Measurements from ENCODE around the gene AGAP2. TPM values are rescaled to one million over a fixed set of nuclear protein-coding genes. Genes with fewer than 3 reads are reported as not detected.
A peak's percentile ranks its signal among the peaks of the same experiment; 100 is the strongest.

AGAP2 gene
- total and polyA plus RNA-seq, 4 donors: 0.18 to 3.6 (median 1.8) TPM

GRCh38 chr12:57730336-57731067 lies 8.0 kb downstream of the AGAP2 start:
- H3K9me3 ChIP-seq (ENCODE audit: control insufficient read depth, low read length): no peaks in the 10 kb centered on the region
- H3K4me1 ChIP-seq (ENCODE audit: control insufficient read depth in 1 of 2, insufficient read depth in 2 of 2, low read length in 2 of 2): no peaks in the 10 kb centered on the region
- DNase-seq (no peak), ATAC-seq (ENCODE audit: low FRiP score) (no peak)
- H3K27ac ChIP-seq (ENCODE audit: low read depth in 1 of 2, low read length in 2 of 2): no peak overlapping the region
- intact Hi-C loops (cut with DNase I): no loop called here
- H3K27me3 ChIP-seq (ENCODE audit: control insufficient read depth in 1 of 2, insufficient read depth in 2 of 2, low read length in 1 of 2): no peaks in the 10 kb centered on the region
- WGBS, 2 donors: 76 to 78% methylated on average over 13 of the region's 13 CpGs
- no peaks in the 10 kb centered on the region for H3K36me3 ChIP-seq (ENCODE audit: control insufficient read depth in 1 of 2, insufficient read depth in 2 of 2, low read length in 1 of 2)
- no peak overlapping the region for H3K4me3 ChIP-seq (ENCODE audit: low read length in 2 of 2)

DNA sequence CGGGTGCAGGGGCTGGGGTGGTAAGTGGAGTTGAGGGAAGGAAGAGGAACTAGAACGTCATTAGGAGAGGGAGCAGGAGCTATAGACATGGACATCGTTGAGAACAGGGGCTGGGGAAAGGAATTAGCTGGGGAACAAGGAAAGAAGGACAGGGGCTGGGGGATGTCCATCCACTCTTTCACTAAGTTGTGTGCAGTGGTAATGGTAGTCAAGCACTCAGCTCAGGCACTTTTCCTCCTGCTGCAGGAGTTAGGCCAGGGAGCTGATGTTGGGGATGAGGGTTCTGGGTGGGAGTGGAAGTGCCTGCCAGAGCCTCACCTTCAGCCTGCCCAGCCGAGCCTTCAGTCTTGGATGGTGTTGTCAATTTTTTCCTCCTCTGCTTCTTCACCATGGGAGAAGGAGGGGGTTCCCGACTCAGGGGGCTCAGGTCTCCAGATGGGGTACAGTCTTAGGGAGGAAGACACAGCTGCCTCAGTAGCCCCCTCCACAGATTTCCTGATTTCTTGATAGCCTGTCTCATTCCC lies 9.2 kb downstream of the AGAP2 start:
- 41 to 49% methylated on average over 5 of the region's 5 CpGs for WGBS, 2 donors
- no peaks in the 10 kb centered on the region for H3K9me3 ChIP-seq (ENCODE audit: control insufficient read depth, low read length)
- no peak overlapping the region for H3K27ac ChIP-seq (ENCODE audit: low read depth in 1 of 2, low read length in 2 of 2)
- no peaks in the 10 kb centered on the region for H3K36me3 ChIP-seq (ENCODE audit: control insufficient read depth in 1 of 2, insufficient read depth in 2 of 2, low read length in 1 of 2)
- H3K27me3 ChIP-seq (ENCODE audit: control insufficient read depth in 1 of 2, insufficient read depth in 2 of 2, low read length in 1 of 2): no peaks in the 10 kb centered on the region
- no peak for DNase-seq
- intact Hi-C loops (cut with DNase I): no loop called here
- no peaks in the 10 kb centered on the region for H3K4me1 ChIP-seq (ENCODE audit: control insufficient read depth in 1 of 2, insufficient read depth in 2 of 2, low read length in 2 of 2)
- no peak overlapping the region for H3K4me3 ChIP-seq (ENCODE audit: low read length in 2 of 2)
- no peak for ATAC-seq (ENCODE audit: low FRiP score)

GRCh38 chr12:57727758-57728395 lies 10.7 kb downstream of the AGAP2 start:
- no peaks in the 10 kb centered on the region for H3K4me1 ChIP-seq (ENCODE audit: control insufficient read depth in 1 of 2, insufficient read depth in 2 of 2, low read length in 2 of 2)
- no peak for DNase-seq
- no peak for ATAC-seq (ENCODE audit: low FRiP score)
- H3K4me3 ChIP-seq (ENCODE audit: low read length in 2 of 2): no peak overlapping the region
- H3K9me3 ChIP-seq (ENCODE audit: control insufficient read depth, low read length): no peaks in the 10 kb centered on the region
- 32 to 36% methylated on average over 21 of the region's 21 CpGs for WGBS, 2 donors
- no peak overlapping the region for H3K27ac ChIP-seq (ENCODE audit: low read depth in 1 of 2, low read length in 2 of 2)
- intact Hi-C loops (cut with DNase I): no loop called here
- H3K27me3 ChIP-seq (ENCODE audit: control insufficient read depth in 1 of 2, insufficient read depth in 2 of 2, low read length in 1 of 2): no peaks in the 10 kb centered on the region
- H3K36me3 ChIP-seq (ENCODE audit: control insufficient read depth in 1 of 2, insufficient read depth in 2 of 2, low read length in 1 of 2): no peaks in the 10 kb centered on the region

DNA sequence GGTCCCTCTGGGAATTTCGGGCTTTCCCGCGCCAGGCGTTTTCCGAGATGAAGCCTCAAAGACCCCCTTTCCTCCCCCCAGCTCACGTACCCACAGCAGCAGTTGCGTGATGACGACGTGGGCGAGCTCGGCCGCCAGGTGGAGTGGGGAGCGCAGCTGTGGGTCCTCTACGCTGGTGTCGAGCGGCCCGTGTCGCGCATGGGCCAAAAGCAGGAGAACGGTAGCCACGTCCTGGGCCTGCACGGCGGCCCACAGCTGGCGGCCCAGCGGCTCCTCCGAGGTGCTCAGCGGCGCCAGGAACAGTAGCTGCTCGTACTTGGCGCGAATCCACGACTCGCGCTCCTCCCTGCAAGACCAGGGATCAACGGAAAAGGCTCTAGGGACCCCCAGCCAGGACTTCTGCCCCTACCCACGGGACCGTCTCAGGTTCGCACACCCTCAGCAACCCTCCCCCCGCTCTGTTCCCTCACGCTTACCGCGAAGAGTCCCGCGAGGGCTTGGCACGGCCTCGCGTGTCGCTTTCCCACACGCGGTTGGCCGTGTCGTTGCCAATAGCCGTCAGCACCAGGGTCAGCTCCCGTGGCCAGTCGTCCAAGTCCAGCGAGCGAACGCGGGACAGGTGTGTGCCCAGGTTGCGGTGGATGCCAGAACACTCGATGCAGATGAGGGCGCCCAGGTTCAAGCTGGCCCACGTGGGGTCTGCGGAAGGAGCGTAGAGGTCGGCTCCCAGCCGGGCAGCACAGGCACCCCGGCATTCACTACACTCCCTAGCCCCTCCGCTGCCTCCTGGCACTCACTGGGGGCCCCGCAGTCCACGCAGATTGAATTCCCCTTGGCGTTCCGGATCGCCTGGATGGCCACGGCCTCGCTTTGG lies 11.4 kb downstream of the AGAP2 start:
- Histone ChIP-seq H3K4me1 (ENCODE audit: control insufficient read depth in 1 of 2, insufficient read depth in 2 of 2, low read length in 2 of 2) (no peaks in the 10 kb centered on the region), H3K9me3 (ENCODE audit: control insufficient read depth, low read length) (no peaks in the 10 kb centered on the region), H3K27me3 (ENCODE audit: control insufficient read depth in 1 of 2, insufficient read depth in 2 of 2, low read length in 1 of 2) (no peaks in the 10 kb centered on the region), H3K36me3 (ENCODE audit: control insufficient read depth in 1 of 2, insufficient read depth in 2 of 2, low read length in 1 of 2) (no peaks in the 10 kb centered on the region), H3K27ac (ENCODE audit: low read depth in 1 of 2, low read length in 2 of 2) (no peak overlapping the region), H3K4me3 (ENCODE audit: low read length in 2 of 2) (peak overlapping the region in 1 of 2 donors; percentile 34)
- 10 to 12% methylated on average over 76 of the region's 76 CpGs for WGBS, 2 donors
- intact Hi-C loops (cut with DNase I): no loop called here
- DNase-seq: peak; percentile 66 to 83
- ATAC-seq (ENCODE audit: low FRiP score): peak; percentile 15

- Histone ChIP-seq H3K4me1 (ENCODE audit: control insufficient read depth in 1 of 2, insufficient read depth in 2 of 2, low read length in 2 of 2) (no peaks in the 10 kb centered on the region), H3K36me3 (ENCODE audit: control insufficient read depth in 1 of 2, insufficient read depth in 2 of 2, low read length in 1 of 2) (no peaks in the 10 kb centered on the region), H3K27ac (ENCODE audit: low read depth in 1 of 2, low read length in 2 of 2) (no peak overlapping the region), H3K27me3 (ENCODE audit: control insufficient read depth in 1 of 2, insufficient read depth in 2 of 2, low read length in 1 of 2) (no peaks in the 10 kb centered on the region), H3K9me3 (ENCODE audit: control insufficient read depth, low read length) (no peaks in the 10 kb centered on the region), H3K4me3 (ENCODE audit: low read length in 2 of 2) (peak overlapping the region in 1 of 2 donors; percentile 34)
- ATAC-seq (ENCODE audit: low FRiP score) (peak; percentile 76), DNase-seq (peak; percentile 81 to 91)
- 1 to 6% methylated on average over 65 to 79 of the region's 79 CpGs for WGBS, 2 donors
- intact Hi-C loops (cut with DNase I): no loop called here
Measured at GRCh38 chr12:57726151-57726883, 12.2 kb downstream of the AGAP2 start.

DNA sequence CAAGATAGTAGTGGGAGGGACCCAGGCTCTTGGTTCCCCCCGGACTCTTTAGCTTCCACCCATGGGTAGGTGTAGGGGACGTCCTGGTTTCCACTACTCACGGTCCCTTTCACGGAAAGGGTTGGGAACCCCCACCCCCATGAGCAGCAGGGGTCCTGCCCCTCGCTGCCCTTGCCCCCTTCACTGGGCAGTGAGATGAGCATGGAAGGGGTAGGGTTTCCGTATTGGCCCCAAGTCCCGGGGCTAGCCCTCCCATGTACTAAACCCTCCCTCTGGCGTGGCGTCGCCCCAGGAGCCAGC lies 12.7 kb downstream of the AGAP2 start:
- Histone ChIP-seq H3K9me3 (ENCODE audit: control insufficient read depth, low read length) (no peaks in the 10 kb centered on the region), H3K27me3 (ENCODE audit: control insufficient read depth in 1 of 2, insufficient read depth in 2 of 2, low read length in 1 of 2) (no peaks in the 10 kb centered on the region), H3K36me3 (ENCODE audit: control insufficient read depth in 1 of 2, insufficient read depth in 2 of 2, low read length in 1 of 2) (peaks cover 0 to 2% of the 10 kb centered on the region in 2 donors), H3K4me3 (ENCODE audit: low read length in 2 of 2) (peak overlapping the region in 1 of 2 donors; percentile 34), H3K27ac (ENCODE audit: low read depth in 1 of 2, low read length in 2 of 2) (no peak overlapping the region), H3K4me1 (ENCODE audit: control insufficient read depth in 1 of 2, insufficient read depth in 2 of 2, low read length in 2 of 2) (no peaks in the 10 kb centered on the region)
- no peak for DNase-seq
- intact Hi-C loops (cut with DNase I): no loop called here
- 6 to 8% methylated on average over 10 of the region's 10 CpGs for WGBS, 2 donors
- no peak for ATAC-seq (ENCODE audit: low FRiP score)

DNA sequence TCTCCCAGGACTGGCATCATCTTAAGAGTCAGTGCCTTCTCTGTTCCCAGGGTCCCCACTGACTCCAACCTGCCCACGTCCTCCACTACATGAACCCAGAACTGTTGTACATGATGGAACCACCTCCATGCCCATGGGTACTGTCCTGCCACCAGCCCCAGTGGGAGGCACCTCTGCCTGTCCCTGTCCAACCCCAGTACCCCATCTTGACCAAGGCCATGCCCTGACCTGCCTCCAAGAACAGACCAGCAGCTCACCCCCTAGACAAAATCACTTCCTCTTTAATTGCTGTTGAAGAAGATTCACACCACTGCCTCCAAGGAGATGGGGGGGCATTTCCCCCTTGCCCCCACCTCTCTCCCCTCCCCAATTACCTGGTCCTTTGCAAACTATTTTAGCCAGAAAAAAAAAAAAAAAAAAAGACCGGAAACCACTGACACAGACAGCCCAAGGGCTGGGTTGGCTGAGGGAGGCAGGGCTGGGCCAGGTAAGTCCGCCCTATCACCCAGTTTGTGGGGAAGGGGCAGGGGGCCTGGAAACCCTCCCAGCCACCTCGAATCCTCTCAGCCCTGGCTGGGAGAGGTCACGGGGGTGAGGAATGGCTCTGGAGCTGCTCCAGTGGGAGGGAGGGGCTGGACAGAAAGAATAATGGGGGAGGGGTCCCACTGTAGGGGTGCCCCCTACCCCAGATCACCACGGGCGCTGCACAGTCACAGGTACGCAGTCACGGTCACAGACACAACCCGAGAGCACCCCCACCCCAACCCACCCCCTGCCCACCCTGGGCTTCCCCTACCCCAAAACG lies 13.4 kb downstream of the AGAP2 start:
- Histone ChIP-seq H3K4me1 (ENCODE audit: control insufficient read depth in 1 of 2, insufficient read depth in 2 of 2, low read length in 2 of 2) (no peaks in the 10 kb centered on the region), H3K9me3 (ENCODE audit: control insufficient read depth, low read length) (no peaks in the 10 kb centered on the region), H3K27ac (ENCODE audit: low read depth in 1 of 2, low read length in 2 of 2) (no peak overlapping the region), H3K4me3 (ENCODE audit: low read length in 2 of 2) (no peak overlapping the region), H3K36me3 (ENCODE audit: control insufficient read depth in 1 of 2, insufficient read depth in 2 of 2, low read length in 1 of 2) (peaks cover 0 to 4% of the 10 kb centered on the region in 2 donors), H3K27me3 (ENCODE audit: control insufficient read depth in 1 of 2, insufficient read depth in 2 of 2, low read length in 1 of 2) (no peaks in the 10 kb centered on the region)
- intact Hi-C loops (cut with DNase I): no loop called here
- ATAC-seq (ENCODE audit: low FRiP score): no peak
- no peak for DNase-seq
- WGBS, 2 donors: 44 to 52% methylated on average over 6 to 11 of the region's 11 CpGs
